ENCODE results near the gene APH1A.

- TF ChIP-seq TAF1 (IDR thresholded peaks at IDR 0.05; ENCODE audit: borderline replicate concordance, insufficient read depth, low read length) (no peak), POLR2AphosphoS5 (IDR thresholded peaks at IDR 0.05; ENCODE audit: low read depth, low read length) (no peak), REST (IDR thresholded peaks at IDR 0.05; ENCODE audit: insufficient read depth in 1 of 2, low read depth in 2 of 2, low read length in 2 of 2) (no peak), FOXP2 (optimal IDR thresholded peaks at IDR 0.05; ENCODE audit: borderline replicate concordance, extremely low read depth, extremely low read length, insufficient read depth) (no peak), SIN3A (IDR thresholded peaks at IDR 0.05; ENCODE audit: borderline replicate concordance, insufficient read depth, low read length) (no peak)
Observed at GRCh38 chr1:150221552-150221951, 47.3 kb downstream of the APH1A start.
